Ascending aorta (tissue), 2 donors: ENCODE measurements around the gene ACSL1. TPM values are rescaled to one million over a fixed set of nuclear protein-coding genes. Genes with fewer than 3 reads are reported as not detected.
A peak's percentile ranks its signal among the peaks of the same experiment; 100 is the strongest.

ENCODE experiments used
- DNase-seq, 2 donors: peaks; one replicate each; pipeline ENCODE4 v3.0.0-alpha.2; 2019; ENCODE audit warnings: low spot score in 2 of 2
- H3K27ac ChIP-seq, 2 donors: fragments of 200-600 bp; sonication (generic); one replicate each; pipeline ENCODE4 v1.5.1; 2016 to 2017; ENCODE audit warnings: mild to moderate bottlenecking in 1 of 2
- H3K27me3 ChIP-seq: fragments of 200-600 bp; sonication (generic); one replicate; pipeline ENCODE4 v1.5.1; 2017
- H3K36me3 ChIP-seq, 2 donors: fragments of 200-600 bp; sonication (generic); one replicate each; pipeline ENCODE4 v1.5.1; 2016
- H3K4me1 ChIP-seq, 2 donors: fragments of 200-600 bp; sonication (generic); one replicate each; pipeline ENCODE4 v1.5.1; 2016 to 2017; ENCODE audit warnings: mild to moderate bottlenecking in 1 of 2
- H3K4me3 ChIP-seq, 2 donors: fragments of 200-600 bp; sonication (generic); one replicate each; pipeline ENCODE4 v1.5.1; 2016 to 2017; ENCODE audit warnings: mild to moderate bottlenecking in 1 of 2
- H3K9me3 ChIP-seq, 2 donors: fragments of 200-600 bp; sonication (generic); one replicate each; pipeline ENCODE4 v1.5.1; 2016
- intact Hi-C: fragments of 100-400 bp; cut with DNase I; formaldehyde crosslinking; loops from one replicate; pipeline ENCODE4 v1.15.1; 2023
- total RNA-seq: library from RNA; depleted of rRNA; stranded (reverse); fragments of >200 nt; gene quantifications from one replicate; pipeline ENCODE4 v1.1.0, GENCODE V29; 2016
- TF ChIP-seq, protein P1 (sequence below), 3 experiments: fragments of 200-600 bp in 2 of 3; fragments of 450-650 bp in 1 of 3; sonication (generic) in 2 of 3; IDR thresholded peaks; one replicate each; pipeline ENCODE4 v1.5.1; 2016 to 2019; ENCODE audit warnings: antibody characterized with exemption in 3 of 3, mild to moderate bottlenecking in 1 of 3, moderate library complexity in 1 of 3

The ACSL1 gene
- total RNA-seq, 1 donor from 2014 or later, result 31.8 TPM

DNA sequence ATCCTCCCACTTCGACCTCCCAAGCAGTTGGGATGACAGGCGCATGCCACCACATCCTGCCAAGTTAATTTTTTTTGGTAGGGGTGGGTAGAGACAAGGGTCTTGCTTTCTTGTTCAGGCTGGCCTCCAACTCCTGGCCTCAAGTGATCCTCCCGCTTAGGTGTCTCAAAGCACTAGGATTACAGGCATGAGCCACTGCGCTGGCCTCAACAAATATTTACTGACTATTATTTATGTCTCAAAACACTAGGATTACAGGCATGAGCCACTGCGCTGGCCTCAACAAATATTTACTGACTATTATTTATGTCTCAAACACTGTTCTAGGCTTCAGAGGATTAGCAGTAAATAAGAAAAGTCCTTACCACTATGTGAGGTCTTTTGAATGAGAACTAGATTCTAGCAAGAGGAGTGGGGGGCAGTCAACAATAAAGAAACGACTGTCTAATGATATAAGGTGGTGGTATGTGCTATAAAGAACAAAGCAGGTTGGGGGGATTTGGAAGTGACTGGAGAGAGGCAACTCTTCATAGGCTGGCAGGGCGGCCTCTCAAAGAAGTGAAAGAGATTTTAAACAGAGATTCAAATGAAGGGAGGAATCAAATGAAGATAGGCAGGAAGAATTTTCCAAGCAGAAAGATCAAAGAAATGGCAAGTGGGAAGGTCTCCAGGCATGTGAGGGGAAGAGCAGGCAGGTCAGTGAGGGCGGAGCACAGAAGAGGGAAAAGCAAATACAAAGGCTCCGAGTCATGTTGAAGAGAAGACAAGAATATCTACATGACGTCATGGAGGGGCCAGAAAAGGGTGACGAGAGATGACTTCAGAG is 12.7 kb upstream of the ACSL1 start:
- Histone ChIP-seq H3K36me3 (no peaks in the 10 kb centered on the region), H3K4me1 (no peaks in the 10 kb centered on the region), H3K27ac (no peak overlapping the region), H3K9me3 (no peaks in the 10 kb centered on the region), H3K4me3 (no peak overlapping the region), H3K27me3 (no peaks in the 10 kb centered on the region)
- TF ChIP-seq, protein P1, sequence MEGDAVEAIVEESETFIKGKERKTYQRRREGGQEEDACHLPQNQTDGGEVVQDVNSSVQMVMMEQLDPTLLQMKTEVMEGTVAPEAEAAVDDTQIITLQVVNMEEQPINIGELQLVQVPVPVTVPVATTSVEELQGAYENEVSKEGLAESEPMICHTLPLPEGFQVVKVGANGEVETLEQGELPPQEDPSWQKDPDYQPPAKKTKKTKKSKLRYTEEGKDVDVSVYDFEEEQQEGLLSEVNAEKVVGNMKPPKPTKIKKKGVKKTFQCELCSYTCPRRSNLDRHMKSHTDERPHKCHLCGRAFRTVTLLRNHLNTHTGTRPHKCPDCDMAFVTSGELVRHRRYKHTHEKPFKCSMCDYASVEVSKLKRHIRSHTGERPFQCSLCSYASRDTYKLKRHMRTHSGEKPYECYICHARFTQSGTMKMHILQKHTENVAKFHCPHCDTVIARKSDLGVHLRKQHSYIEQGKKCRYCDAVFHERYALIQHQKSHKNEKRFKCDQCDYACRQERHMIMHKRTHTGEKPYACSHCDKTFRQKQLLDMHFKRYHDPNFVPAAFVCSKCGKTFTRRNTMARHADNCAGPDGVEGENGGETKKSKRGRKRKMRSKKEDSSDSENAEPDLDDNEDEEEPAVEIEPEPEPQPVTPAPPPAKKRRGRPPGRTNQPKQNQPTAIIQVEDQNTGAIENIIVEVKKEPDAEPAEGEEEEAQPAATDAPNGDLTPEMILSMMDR (IDR thresholded peaks at IDR 0.05), result no peak
- no peak for DNase-seq
- intact Hi-C loops, result no loop called here

DNA sequence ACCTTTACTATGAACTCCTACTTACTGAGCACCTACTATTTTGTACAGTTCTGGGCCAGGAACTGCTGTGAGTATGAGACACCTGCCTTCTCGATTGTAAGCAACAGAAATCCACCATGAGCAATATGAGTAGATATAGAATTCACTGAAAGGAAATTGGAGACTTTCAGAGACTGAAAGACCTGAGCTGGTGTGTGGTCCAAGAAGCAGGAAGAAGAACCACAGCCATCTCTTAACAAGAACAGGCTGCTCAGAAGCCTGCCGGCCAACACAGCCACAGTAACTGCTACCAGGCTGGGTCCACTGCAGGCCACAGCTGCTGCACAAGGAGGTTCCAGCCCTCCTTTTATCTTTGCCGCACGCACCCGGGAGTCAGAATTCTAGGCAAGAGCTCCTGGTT is 10.8 kb upstream of the ACSL1 start:
- no peak overlapping the region for H3K27ac ChIP-seq
- DNase-seq, result no peak
- H3K36me3 ChIP-seq, result no peaks in the 10 kb centered on the region
- no peaks in the 10 kb centered on the region for H3K9me3 ChIP-seq
- intact Hi-C loops, result no loop called here
- H3K4me3 ChIP-seq, result no peak overlapping the region
- no peaks in the 10 kb centered on the region for H3K27me3 ChIP-seq
- no peaks in the 10 kb centered on the region for H3K4me1 ChIP-seq
- TF ChIP-seq, protein P1 (IDR thresholded peaks at IDR 0.05), result no peak

DNA sequence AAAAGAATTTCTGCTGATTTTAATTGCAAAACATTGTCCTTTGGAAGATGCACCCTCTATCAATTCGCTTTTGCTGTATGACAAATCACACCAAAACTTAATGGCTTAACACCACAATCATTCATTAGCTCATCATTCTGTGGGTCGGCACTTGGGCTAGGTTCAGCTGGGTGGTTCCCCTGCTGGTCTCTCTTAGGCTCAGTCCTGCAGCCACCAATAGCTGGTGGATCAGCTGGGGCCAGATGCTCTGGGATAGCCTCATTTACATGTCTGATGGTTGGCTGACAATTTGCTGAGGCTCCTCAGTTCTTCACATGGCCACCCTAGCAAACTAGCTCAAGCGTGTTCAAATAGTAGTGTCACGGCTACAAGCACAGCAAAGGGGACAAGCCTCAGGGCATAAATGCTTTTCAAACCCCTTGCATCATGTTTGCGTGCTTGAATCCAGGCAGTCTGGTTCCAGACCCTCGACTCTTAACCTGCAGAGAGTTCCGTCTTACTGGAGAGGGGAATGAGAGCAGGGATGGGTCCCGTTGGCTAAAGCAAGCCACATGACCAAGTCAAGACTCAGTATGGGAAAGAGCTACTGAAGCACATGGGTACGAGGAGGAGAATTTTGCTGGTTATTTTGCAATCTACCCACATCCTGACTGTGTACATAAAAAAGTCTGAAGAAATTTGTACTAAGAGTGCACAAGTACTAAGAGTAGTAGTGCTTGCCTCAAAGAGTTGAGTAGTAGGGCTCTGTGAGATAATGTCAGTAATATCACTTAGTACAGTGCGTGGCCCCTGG is 7.5 kb upstream of the ACSL1 start:
- TF ChIP-seq, protein P1 (IDR thresholded peaks at IDR 0.05), result no peak

DNA sequence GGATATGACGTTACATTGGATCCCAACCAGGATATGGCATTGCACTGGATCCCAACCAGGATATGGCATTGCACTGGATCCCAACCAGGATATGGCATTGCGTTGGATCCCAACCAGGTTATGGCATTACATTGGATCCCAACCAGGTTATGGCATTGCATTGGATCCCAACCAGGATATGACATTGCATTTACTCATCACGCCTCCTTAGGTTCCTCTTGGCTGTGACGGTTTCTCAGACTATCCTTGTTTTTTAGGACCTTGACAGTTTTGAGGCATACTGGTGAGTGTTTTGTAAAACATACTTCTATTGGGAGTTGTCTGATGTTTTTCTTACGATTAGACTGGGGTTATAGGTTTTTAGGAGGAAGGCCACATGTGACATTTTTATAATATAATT is 5.4 kb upstream of the ACSL1 start:
- Histone ChIP-seq H3K9me3 (no peaks in the 10 kb centered on the region), H3K27ac (no peak overlapping the region), H3K36me3 (no peaks in the 10 kb centered on the region), H3K4me1 (peaks cover 0 to 2% of the 10 kb centered on the region in 2 donors), H3K27me3 (no peaks in the 10 kb centered on the region), H3K4me3 (no peak overlapping the region)
- no peak for DNase-seq
- TF ChIP-seq, protein P1 (IDR thresholded peaks at IDR 0.05), result no peak
- intact Hi-C loops, result no loop called here

More for the DNA sequence above, 7.5 kb upstream of the ACSL1 start:
- no peak for DNase-seq
- Histone ChIP-seq H3K27me3 (no peaks in the 10 kb centered on the region), H3K36me3 (no peaks in the 10 kb centered on the region), H3K4me1 (no peaks in the 10 kb centered on the region), H3K4me3 (no peak overlapping the region), H3K9me3 (no peaks in the 10 kb centered on the region), H3K27ac (no peak overlapping the region)
- intact Hi-C loops, result no loop called here

DNA sequence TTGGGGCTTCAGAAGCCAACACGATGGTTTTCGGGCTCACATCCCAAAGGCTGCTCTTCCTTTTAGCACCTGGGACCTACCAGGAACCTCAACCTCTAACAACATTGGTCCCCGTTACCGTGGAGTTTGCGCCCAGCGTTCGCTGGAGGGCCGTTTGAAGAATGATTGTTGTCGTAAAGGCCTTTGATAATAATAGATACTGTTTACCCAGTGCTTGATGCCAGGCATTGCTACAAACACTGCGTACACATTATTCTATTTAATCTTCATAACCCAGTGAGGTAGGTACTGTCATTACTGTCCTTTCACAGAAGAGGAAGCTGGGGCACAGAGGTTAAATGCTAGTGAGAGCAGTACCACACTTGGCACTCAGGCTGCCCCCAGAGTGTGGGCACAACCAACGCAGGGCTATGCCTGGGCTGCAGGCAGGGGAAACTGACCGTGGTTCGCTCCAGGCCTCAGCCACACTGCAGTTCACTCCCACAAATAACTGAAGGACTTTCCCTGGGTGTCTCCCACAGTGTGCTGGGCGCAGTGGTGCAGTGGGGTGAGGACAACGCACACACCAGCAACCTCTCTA is 1.0 kb upstream of the ACSL1 start:
- TF ChIP-seq, protein P1 (IDR thresholded peaks at IDR 0.05), result no peak
- H3K27ac ChIP-seq, result peak overlapping the region; percentile 75 to 82
- peak overlapping the region; percentile 80 to 90 for H3K4me3 ChIP-seq
- peaks cover 0 to 10% of the 10 kb centered on the region in 2 donors for H3K4me1 ChIP-seq
- intact Hi-C loops, result loop anchor here (2.0 to 10.0 kb wide), 6 partner anchors 79 to 1364 kb away; partner anchors contain the start of genes CENPU, CYP4V2, ING2 and IRF2
- no peaks in the 10 kb centered on the region for H3K36me3 ChIP-seq
- H3K9me3 ChIP-seq, result no peaks in the 10 kb centered on the region
- no peak for DNase-seq
- H3K27me3 ChIP-seq, result no peaks in the 10 kb centered on the region
